WTC11 (cell line): ENCODE data around the gene SYNGR1.

Experiments
- ARID4B ChIP-seq: sonication (generic); formaldehyde crosslinking; IDR thresholded peaks from 2 replicates; pipeline ENCODE4 v1.8.0; 2023; ENCODE audit warnings: missing genetic modification reagents, mild to moderate bottlenecking, borderline replicate concordance
- ATF2 ChIP-seq: sonication (generic); formaldehyde crosslinking; IDR thresholded peaks from 2 replicates; pipeline ENCODE4 v1.8.1; 2022; ENCODE audit warnings: low read depth, missing genetic modification reagents, borderline replicate concordance
- CBFB ChIP-seq: sonication (generic); formaldehyde crosslinking; IDR thresholded peaks from 2 replicates; pipeline ENCODE4 v1.8.1; 2022; ENCODE audit warnings: mild to moderate bottlenecking, low read depth, missing genetic modification reagents
- CTCF ChIP-seq: fragments of 200-600 bp; IDR thresholded peaks from 2 replicates; pipeline ENCODE4 v1.8.0; 2022; ENCODE audit warnings: antibody characterized with exemption
- E2F4 ChIP-seq: sonication (generic); formaldehyde crosslinking; IDR thresholded peaks from 2 replicates; pipeline ENCODE4 v1.8.1; 2022; ENCODE audit warnings: low read depth, mild to moderate bottlenecking, moderate library complexity, missing genetic modification reagents, borderline replicate concordance
- ESRRA ChIP-seq: sonication (generic); formaldehyde crosslinking; IDR thresholded peaks from 2 replicates; pipeline ENCODE4 v1.8.1; 2022; ENCODE audit warnings: mild to moderate bottlenecking, missing genetic modification reagents, borderline replicate concordance
- HMGXB4 ChIP-seq: sonication (generic); formaldehyde crosslinking; IDR thresholded peaks from 2 replicates; pipeline ENCODE4 v1.8.1; 2023; ENCODE audit warnings: mild to moderate bottlenecking, moderate library complexity, missing genetic modification reagents
- JUN ChIP-seq: sonication (generic); formaldehyde crosslinking; IDR thresholded peaks from 2 replicates; pipeline ENCODE4 v1.8.0; 2023; ENCODE audit warnings: mild to moderate bottlenecking, missing genetic modification reagents
- MYBL2 ChIP-seq: sonication (generic); formaldehyde crosslinking; IDR thresholded peaks from 2 replicates; pipeline ENCODE4 v1.8.1; 2023; ENCODE audit warnings: mild to moderate bottlenecking, moderate library complexity, missing genetic modification reagents
- NR1H2 ChIP-seq: sonication (generic); formaldehyde crosslinking; IDR thresholded peaks from 2 replicates; pipeline ENCODE4 v1.9.0; 2021; ENCODE audit warnings: mild to moderate bottlenecking, moderate library complexity, missing genetic modification reagents
- OVOL2 ChIP-seq: fragments of 250-450 bp; sonication (Bioruptor Pico); IDR thresholded peaks from 2 replicates; pipeline ENCODE4 v1.9.0; 2021; ENCODE audit warnings: mild to moderate bottlenecking, borderline replicate concordance
- SMAD4 ChIP-seq: sonication (generic); formaldehyde crosslinking; IDR thresholded peaks from 2 replicates; pipeline ENCODE4 v1.8.0; 2022; ENCODE audit warnings: mild to moderate bottlenecking, missing genetic modification reagents
- TCF7 ChIP-seq: sonication (generic); formaldehyde crosslinking; IDR thresholded peaks from 2 replicates; pipeline ENCODE4 v1.8.0; 2022; ENCODE audit warnings: mild to moderate bottlenecking, low read depth, missing genetic modification reagents, moderate library complexity
- ZNF121 ChIP-seq: sonication (generic); formaldehyde crosslinking; IDR thresholded peaks from 2 replicates; pipeline ENCODE4 v1.8.0; 2023; ENCODE audit warnings: missing genetic modification reagents

GRCh38 chr22:39302431-39302960 is 47.3 kb upstream of the SYNGR1 start:
- no peak for TF ChIP-seq CTCF
- no peak for TF ChIP-seq OVOL2 (CRISPR knock-in tag)
- no peak for TF ChIP-seq MYBL2
- no peak for TF ChIP-seq TCF7 (CRISPR knock-in tag)
- no peak for TF ChIP-seq ZNF121 (CRISPR knock-in tag)
- no peak for TF ChIP-seq SMAD4 (CRISPR knock-in tag)
- TF ChIP-seq JUN, result no peak
- TF ChIP-seq CBFB (CRISPR knock-in tag), result no peak
- TF ChIP-seq HMGXB4 (CRISPR knock-in tag), result no peak
- TF ChIP-seq ATF2, result no peak
- no peak for TF ChIP-seq ESRRA (CRISPR knock-in tag)
- TF ChIP-seq NR1H2 (CRISPR knock-in tag), result no peak
- no peak for TF ChIP-seq ARID4B (CRISPR knock-in tag)
- no peak for TF ChIP-seq E2F4 (CRISPR knock-in tag)
